MG63 (cell line): ENCODE results near the gene NKPD1. TPM values are rescaled to one million over a fixed set of nuclear protein-coding genes. Genes with fewer than 3 reads are reported as not detected.
A peak's percentile ranks its signal among the peaks of the same experiment; 100 is the strongest.

ENCODE experiments used
- DNase-seq: peaks from one replicate; pipeline ENCODE4 v3.0.0-alpha.2; 2020
- H3K27me3 ChIP-seq: fragments of 250-450 bp; sonication (Bioruptor Pico); 2 replicates; pipeline ENCODE4 v1.5.1; 2020; ENCODE audit warnings: mild to moderate bottlenecking, moderate library complexity
- H3K36me3 ChIP-seq: fragments of 250-450 bp; sonication (Bioruptor Pico); 2 replicates; pipeline ENCODE4 v1.5.1; 2020; ENCODE audit warnings: mild to moderate bottlenecking, moderate library complexity
- H3K4me3 ChIP-seq: fragments of 250-450 bp; sonication (Bioruptor Pico); 2 replicates; pipeline ENCODE4 v1.5.1; 2020; ENCODE audit warnings: mild to moderate bottlenecking, moderate library complexity
- H3K9me3 ChIP-seq: fragments of 250-450 bp; sonication (Bioruptor Pico); 2 replicates; pipeline ENCODE4 v1.5.1; 2020; ENCODE audit warnings: mild to moderate bottlenecking, moderate library complexity
- total RNA-seq: library from RNA; depleted of rRNA; stranded (reverse); fragments of >200 nt; shearing (Covaris generic); gene quantifications from 2 replicates; pipeline ENCODE4 v1.2.3, GENCODE V29; 2014; ENCODE audit warnings: low replicate concordance; rRNA removed

The NKPD1 gene, protein sequence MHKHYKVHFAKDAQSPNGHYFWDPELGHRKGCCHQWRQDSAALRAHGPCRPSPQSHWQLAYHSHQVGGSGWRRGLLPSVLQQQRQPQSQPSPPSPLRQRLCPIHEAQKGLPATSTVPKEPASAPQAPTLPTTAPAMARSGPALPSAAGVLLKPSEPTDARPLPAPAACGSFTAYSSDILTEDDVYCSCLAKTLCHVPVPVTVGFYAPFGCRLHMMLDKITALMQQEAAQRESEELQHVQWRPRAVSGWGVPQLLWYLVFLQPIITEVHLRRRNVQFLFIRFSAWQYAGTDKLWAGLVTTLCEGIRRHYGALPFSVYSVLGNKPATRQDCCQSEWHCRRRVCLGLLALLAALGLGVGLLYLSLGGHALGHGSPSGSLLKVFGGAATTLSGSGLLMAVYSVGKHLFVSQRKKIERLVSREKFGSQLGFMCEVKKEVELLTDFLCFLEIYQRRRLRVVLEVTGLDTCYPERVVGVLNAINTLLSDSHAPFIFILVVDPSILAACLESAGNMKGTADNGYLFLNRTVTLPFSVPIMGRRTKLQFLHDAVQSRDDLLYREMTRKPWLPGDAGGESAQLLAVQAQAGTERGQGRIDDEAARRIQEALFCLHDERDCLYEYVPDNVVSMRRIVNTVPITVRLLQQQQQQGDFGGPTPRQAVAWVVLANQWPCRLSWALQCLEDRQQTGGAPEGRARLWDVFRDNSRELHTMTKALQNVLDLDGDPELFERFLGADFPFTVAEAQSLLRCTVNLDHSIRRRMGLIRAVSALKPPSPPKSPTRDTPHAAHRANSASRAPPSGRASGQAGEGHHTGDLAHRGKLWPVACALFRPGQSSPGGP
- 0.91 TPM in 1 of 2 replicates, not detected in the other for total RNA-seq

- no peak for DNase-seq
- Histone ChIP-seq H3K9me3 (no peaks in the 10 kb centered on the region), H3K27me3 (no peaks in the 10 kb centered on the region), H3K36me3 (no peaks in the 10 kb centered on the region), H3K4me3 (no peak within 1 kb of the TSS)
These were observed at the start of gene NKPD1 for GRCh38 chr19:45160870-45161737. Gene NKPD1, minus strand, starts transcription at chr19:45160982. Its CDS starts 832 bp downstream, at chr19:45160150.

GRCh38 chr19:45206328-45206727, 45.5 kb upstream of the NKPD1 start:
- no peaks in the 10 kb centered on the region for H3K27me3 ChIP-seq
- no peaks in the 10 kb centered on the region for H3K36me3 ChIP-seq
- no peak overlapping the region for H3K4me3 ChIP-seq
- H3K9me3 ChIP-seq: no peaks in the 10 kb centered on the region
- DNase-seq: no peak

GRCh38 chr19:45205810-45206209, 45.0 kb upstream of the NKPD1 start:
- Histone ChIP-seq H3K36me3 (no peaks in the 10 kb centered on the region), H3K4me3 (no peak overlapping the region), H3K27me3 (no peaks in the 10 kb centered on the region), H3K9me3 (no peaks in the 10 kb centered on the region)
- no peak for DNase-seq

- H3K36me3 ChIP-seq: no peaks in the 10 kb centered on the region
These were observed 41.9 kb upstream of the NKPD1 start for GRCh38 chr19:45202637-45203036.

DNA sequence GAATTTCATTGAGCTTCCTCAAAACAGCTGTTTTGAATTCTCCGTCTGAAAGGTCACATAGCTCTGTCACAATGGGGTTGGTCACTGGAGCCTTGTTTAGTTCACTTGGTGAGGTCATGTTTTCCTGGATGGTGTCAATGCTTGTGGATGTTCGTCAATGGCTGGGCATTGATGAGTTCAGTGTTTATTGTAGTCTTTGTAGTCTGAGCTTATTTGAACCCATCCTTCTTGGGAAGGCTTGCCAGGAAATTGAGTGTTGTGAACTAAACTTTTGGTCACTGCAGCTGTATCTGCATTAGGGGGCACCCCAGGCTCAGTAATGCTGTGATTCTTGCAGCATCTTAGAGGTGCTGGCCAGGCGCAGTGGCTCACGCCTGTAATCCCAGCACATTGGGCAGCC, 39.8 kb upstream of the NKPD1 start:
- Histone ChIP-seq H3K9me3 (no peaks in the 10 kb centered on the region), H3K27me3 (peaks cover 4% of the 10 kb centered on the region; the same call in 1 of the 2 replicates), H3K36me3 (no peaks in the 10 kb centered on the region), H3K4me3 (no peak overlapping the region)
- peak; percentile 27 for DNase-seq

More at GRCh38 chr19:45202637-45203036, 41.9 kb upstream of the NKPD1 start:
- Histone ChIP-seq H3K4me3 (no peak overlapping the region), H3K9me3 (no peaks in the 10 kb centered on the region), H3K27me3 (peaks cover 4% of the 10 kb centered on the region; the same call in 1 of the 2 replicates)
- peak; percentile 45 for DNase-seq

GRCh38 chr19:45195764-45196163, 35.0 kb upstream of the NKPD1 start:
- no peak for DNase-seq
- peaks cover 4% of the 10 kb centered on the region; the same call in 1 of the 2 replicates for H3K27me3 ChIP-seq
- H3K9me3 ChIP-seq: no peaks in the 10 kb centered on the region
- H3K36me3 ChIP-seq: no peaks in the 10 kb centered on the region
- H3K4me3 ChIP-seq: no peak overlapping the region

DNA sequence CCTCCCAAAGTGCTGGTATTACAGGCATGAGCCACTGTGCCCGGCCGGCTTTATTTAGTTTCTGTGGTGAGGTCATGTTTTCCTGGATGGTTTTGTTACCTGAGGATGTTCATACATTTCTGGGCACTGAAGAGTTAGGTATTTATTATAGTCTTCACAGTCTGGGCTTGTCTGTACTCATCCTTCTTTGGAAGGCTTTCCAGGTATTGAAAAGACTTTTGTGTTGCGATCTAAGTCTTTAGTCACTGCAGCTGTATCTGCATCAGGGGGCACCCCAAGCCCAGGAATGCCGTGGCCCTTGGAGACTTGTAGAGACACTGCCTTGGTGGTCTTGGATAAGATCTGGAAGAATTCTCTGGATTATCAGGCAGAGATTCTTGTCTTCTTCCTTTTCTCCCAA, 30.6 kb upstream of the NKPD1 start:
- DNase-seq: no peak
- H3K4me3 ChIP-seq: no peak overlapping the region
- H3K27me3 ChIP-seq: no peaks in the 10 kb centered on the region

GRCh38 chr19:45189971-45190370, 29.2 kb upstream of the NKPD1 start:
- Histone ChIP-seq H3K9me3 (no peaks in the 10 kb centered on the region), H3K27me3 (no peaks in the 10 kb centered on the region), H3K4me3 (no peak overlapping the region), H3K36me3 (no peaks in the 10 kb centered on the region)
- no peak for DNase-seq

More for the DNA sequence above, 30.6 kb upstream of the NKPD1 start:
- H3K9me3 ChIP-seq: no peaks in the 10 kb centered on the region
- H3K36me3 ChIP-seq: no peaks in the 10 kb centered on the region

DNA sequence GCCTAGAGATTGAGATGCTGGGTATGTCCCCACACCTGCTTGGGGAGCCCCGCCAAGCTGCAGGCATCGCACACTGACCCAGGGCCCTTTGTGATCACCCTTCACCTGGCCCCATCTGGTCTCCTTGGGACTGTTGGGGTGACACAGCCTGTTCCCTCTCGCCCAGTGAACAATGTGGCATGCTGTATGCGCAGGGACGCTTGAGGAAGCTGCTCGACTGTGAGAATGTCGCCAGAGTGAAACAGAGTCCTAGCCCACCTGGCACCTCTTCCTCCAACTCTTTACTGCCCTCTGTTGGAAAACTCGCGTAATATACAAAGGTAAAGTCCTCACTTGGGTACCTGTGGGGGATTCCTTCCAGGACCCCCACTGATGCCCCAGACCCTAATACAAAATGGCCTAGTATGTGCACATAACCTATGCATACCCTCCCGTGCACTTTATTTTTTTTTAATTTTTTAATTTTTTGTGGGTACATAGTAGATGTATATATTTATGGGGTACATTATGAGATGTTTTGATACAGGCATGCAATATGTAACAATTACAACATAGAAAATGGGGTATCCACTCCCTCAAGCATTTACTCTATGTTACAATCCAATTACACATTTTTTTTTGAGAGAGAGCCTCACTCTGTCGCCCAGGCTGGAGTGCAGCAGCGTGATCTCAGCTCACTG, 26.8 kb upstream of the NKPD1 start:
- DNase-seq: no peak
- no peaks in the 10 kb centered on the region for H3K27me3 ChIP-seq
- H3K9me3 ChIP-seq: no peaks in the 10 kb centered on the region
- no peaks in the 10 kb centered on the region for H3K36me3 ChIP-seq
- no peak overlapping the region for H3K4me3 ChIP-seq

DNA sequence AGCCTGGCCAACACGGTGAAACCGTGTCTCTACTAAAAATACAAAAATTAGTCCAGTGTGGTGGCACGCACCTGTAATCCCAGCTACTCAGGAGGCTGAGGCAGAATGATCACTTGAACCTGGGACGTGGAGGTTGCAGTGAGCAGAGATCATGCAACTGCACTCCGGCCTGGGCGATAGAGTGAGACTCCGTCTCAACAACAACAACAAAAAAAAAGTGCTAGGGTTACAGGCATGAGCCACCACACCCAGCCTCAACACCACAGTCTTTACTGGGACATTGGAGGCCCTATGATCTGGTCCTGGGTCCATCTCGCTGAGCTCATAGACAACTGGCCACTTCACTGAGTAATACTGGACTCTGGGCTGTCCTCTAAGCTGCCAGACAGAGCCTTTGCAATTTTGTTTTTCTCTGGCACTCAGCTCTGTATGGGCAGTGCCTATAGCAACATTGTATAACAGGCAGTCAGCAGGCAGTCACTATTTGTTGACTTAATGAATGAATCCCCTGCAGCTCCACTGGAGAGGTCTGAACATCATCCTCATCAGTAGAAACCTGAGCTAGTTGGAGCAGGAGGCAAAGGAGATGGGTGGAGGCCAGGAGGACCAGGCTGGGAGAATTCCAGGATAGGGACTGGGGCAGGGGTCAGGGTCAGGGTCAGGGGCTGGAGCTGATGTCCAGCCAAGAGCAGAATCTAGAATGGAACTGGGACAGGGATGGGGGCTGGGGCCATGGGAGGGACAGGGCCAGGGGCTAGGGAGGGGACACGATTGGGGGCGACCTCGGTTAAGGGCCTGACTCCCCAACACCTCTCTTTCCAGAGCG, 25.9 kb upstream of the NKPD1 start:
- Histone ChIP-seq H3K4me3 (no peak overlapping the region), H3K9me3 (no peaks in the 10 kb centered on the region), H3K36me3 (no peaks in the 10 kb centered on the region), H3K27me3 (no peaks in the 10 kb centered on the region)
- DNase-seq: peak; percentile 41

- no peaks in the 10 kb centered on the region for H3K27me3 ChIP-seq
- no peak for DNase-seq
- peaks cover 11% of the 10 kb centered on the region; the same call in 1 of the 2 replicates for H3K36me3 ChIP-seq
- H3K4me3 ChIP-seq: no peak overlapping the region
- no peaks in the 10 kb centered on the region for H3K9me3 ChIP-seq
These were observed 23.3 kb upstream of the NKPD1 start for GRCh38 chr19:45184115-45184514.

GRCh38 chr19:45182758-45183157, 22.0 kb upstream of the NKPD1 start:
- DNase-seq: no peak
- H3K36me3 ChIP-seq: peaks cover 11% of the 10 kb centered on the region; the same call in 1 of the 2 replicates
- no peaks in the 10 kb centered on the region for H3K27me3 ChIP-seq
- no peaks in the 10 kb centered on the region for H3K9me3 ChIP-seq
- no peak overlapping the region for H3K4me3 ChIP-seq

- Histone ChIP-seq H3K27me3 (no peaks in the 10 kb centered on the region), H3K4me3 (no peak overlapping the region)
- no peak for DNase-seq
These were observed 20.2 kb upstream of the NKPD1 start for GRCh38 chr19:45180936-45181335.

DNA sequence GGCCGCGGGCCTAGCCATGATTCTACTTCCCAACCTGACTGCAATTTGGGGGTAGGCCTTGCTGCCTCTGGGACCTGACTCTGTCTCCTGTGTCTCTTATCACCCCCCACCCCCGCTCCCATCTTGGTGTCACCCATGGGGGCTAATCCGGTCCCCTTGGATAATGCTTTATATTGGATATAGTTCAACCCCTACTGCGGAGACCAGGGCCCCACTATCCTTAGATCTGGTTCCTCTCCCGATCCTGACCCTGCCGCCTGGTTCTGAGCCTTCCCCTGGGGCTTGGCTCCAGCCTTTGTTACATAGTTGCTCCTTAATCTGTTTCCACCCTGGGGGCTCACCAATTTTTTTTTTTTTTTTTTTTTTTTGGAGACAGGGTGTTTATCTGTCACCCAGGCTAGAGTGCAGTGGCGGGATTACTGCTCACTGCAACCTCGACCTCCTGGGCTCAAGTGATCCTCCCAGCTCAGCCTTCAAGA, 19.1 kb upstream of the NKPD1 start:
- H3K9me3 ChIP-seq: no peaks in the 10 kb centered on the region
- no peaks in the 10 kb centered on the region for H3K27me3 ChIP-seq
- H3K4me3 ChIP-seq: peak overlapping the region; percentile 96
- peaks cover 11% of the 10 kb centered on the region; the same call in 1 of the 2 replicates for H3K36me3 ChIP-seq
- no peak for DNase-seq

More at GRCh38 chr19:45180936-45181335, 20.2 kb upstream of the NKPD1 start:
- Histone ChIP-seq H3K36me3 (peaks cover 11% of the 10 kb centered on the region; the same call in 1 of the 2 replicates), H3K9me3 (no peaks in the 10 kb centered on the region)
